Skeletal muscle satellite cell (primary cell): Measurements from ENCODE around the gene DUSP5.

Source experiments
- H3K27me3 ChIP-seq: 2 replicates; pipeline ENCODE4 v1.7.0; 2013; ENCODE audit warnings: low read length; ENCODE audit not compliant: control insufficient read depth, insufficient read depth
- H3K36me3 ChIP-seq: 2 replicates; pipeline ENCODE4 v1.7.0; 2013; ENCODE audit warnings: mild to moderate bottlenecking, control low read depth, low read length; ENCODE audit not compliant: insufficient read depth
- H3K4me1 ChIP-seq: 2 replicates; pipeline ENCODE4 v1.7.0; 2013; ENCODE audit warnings: low read length; ENCODE audit not compliant: control insufficient read depth, insufficient read depth
- H3K4me2 ChIP-seq: 2 replicates; pipeline ENCODE4 v1.7.0; 2013; ENCODE audit warnings: mild to moderate bottlenecking, low read length
- H3K4me3 ChIP-seq: 2 replicates; pipeline ENCODE4 v1.7.0; 2013; ENCODE audit warnings: low read length
- H3K9ac ChIP-seq: 2 replicates; pipeline ENCODE4 v1.7.0; 2013; ENCODE audit warnings: mild to moderate bottlenecking, low read depth, low read length, moderate library complexity
- H3K9me3 ChIP-seq: replicated peaks from 2 replicates; pipeline ENCODE4 v1.7.0; 2013; ENCODE audit warnings: mild to moderate bottlenecking, control low read depth, low read length

DUSP5 gene

GRCh38 chr10:110540031-110540430, 42.3 kb downstream of the DUSP5 start:
- no peak overlapping the region for H3K9ac ChIP-seq
- H3K4me1 ChIP-seq, result peaks cover 14% of the 10 kb centered on the region
- no peaks in the 10 kb centered on the region for H3K27me3 ChIP-seq
- H3K4me2 ChIP-seq, result no peak overlapping the region
- H3K4me3 ChIP-seq, result no peak overlapping the region
- no peaks in the 10 kb centered on the region for H3K36me3 ChIP-seq
- no peaks in the 10 kb centered on the region for H3K9me3 ChIP-seq

GRCh38 chr10:110544958-110545537, 47.3 kb downstream of the DUSP5 start:
- H3K4me2 ChIP-seq, result no peak overlapping the region
- H3K9ac ChIP-seq, result no peak overlapping the region

GRCh38 chr10:110546077-110546476, 48.4 kb downstream of the DUSP5 start:
- Histone ChIP-seq H3K9me3 (no peaks in the 10 kb centered on the region), H3K27me3 (no peaks in the 10 kb centered on the region), H3K4me3 (no peak overlapping the region), H3K9ac (no peak overlapping the region), H3K36me3 (no peaks in the 10 kb centered on the region), H3K4me2 (no peak overlapping the region), H3K4me1 (peaks cover 5% of the 10 kb centered on the region)

More at GRCh38 chr10:110544958-110545537, 47.3 kb downstream of the DUSP5 start:
- no peaks in the 10 kb centered on the region for H3K9me3 ChIP-seq
- no peaks in the 10 kb centered on the region for H3K36me3 ChIP-seq
- peaks cover 5% of the 10 kb centered on the region for H3K4me1 ChIP-seq
- H3K27me3 ChIP-seq, result no peaks in the 10 kb centered on the region
- H3K4me3 ChIP-seq, result no peak overlapping the region

GRCh38 chr10:110546499-110547110, 48.9 kb downstream of the DUSP5 start:
- Histone ChIP-seq H3K4me3 (no peak overlapping the region), H3K27me3 (no peaks in the 10 kb centered on the region), H3K9me3 (no peaks in the 10 kb centered on the region), H3K36me3 (no peaks in the 10 kb centered on the region), H3K4me1 (peaks cover 5% of the 10 kb centered on the region), H3K9ac (no peak overlapping the region), H3K4me2 (peak overlapping the region; percentile 19)

- H3K27me3 ChIP-seq, result no peaks in the 10 kb centered on the region
- no peak overlapping the region for H3K4me3 ChIP-seq
- peak overlapping the region; percentile 19 for H3K4me2 ChIP-seq
- no peaks in the 10 kb centered on the region for H3K36me3 ChIP-seq
- no peaks in the 10 kb centered on the region for H3K9me3 ChIP-seq
- H3K4me1 ChIP-seq, result peaks cover 5% of the 10 kb centered on the region
- H3K9ac ChIP-seq, result peak overlapping the region; percentile 9
Measured at GRCh38 chr10:110547139-110547761, 49.5 kb downstream of the DUSP5 start.

GRCh38 chr10:110548002-110548401, 50.3 kb downstream of the DUSP5 start:
- no peak overlapping the region for H3K4me2 ChIP-seq
- no peaks in the 10 kb centered on the region for H3K36me3 ChIP-seq
- H3K4me1 ChIP-seq, result peaks cover 5% of the 10 kb centered on the region
- no peak overlapping the region for H3K4me3 ChIP-seq
- H3K27me3 ChIP-seq, result no peaks in the 10 kb centered on the region
- H3K9me3 ChIP-seq, result no peaks in the 10 kb centered on the region
- H3K9ac ChIP-seq, result no peak overlapping the region

- Histone ChIP-seq H3K4me1 (peaks cover 5% of the 10 kb centered on the region), H3K36me3 (no peaks in the 10 kb centered on the region), H3K27me3 (no peaks in the 10 kb centered on the region), H3K4me2 (no peak overlapping the region), H3K4me3 (no peak overlapping the region), H3K9ac (no peak overlapping the region), H3K9me3 (no peaks in the 10 kb centered on the region)
Measured at GRCh38 chr10:110549211-110549610, 51.5 kb downstream of the DUSP5 start.

GRCh38 chr10:110553905-110554304, 56.2 kb downstream of the DUSP5 start:
- H3K36me3 ChIP-seq, result no peaks in the 10 kb centered on the region
- no peaks in the 10 kb centered on the region for H3K9me3 ChIP-seq
- H3K4me1 ChIP-seq, result no peaks in the 10 kb centered on the region
- H3K4me3 ChIP-seq, result no peak overlapping the region
- no peak overlapping the region for H3K9ac ChIP-seq
- no peak overlapping the region for H3K4me2 ChIP-seq
- H3K27me3 ChIP-seq, result no peaks in the 10 kb centered on the region

GRCh38 chr10:110556296-110556695, 58.6 kb downstream of the DUSP5 start:
- Histone ChIP-seq H3K4me1 (no peaks in the 10 kb centered on the region), H3K4me2 (no peak overlapping the region), H3K9me3 (no peaks in the 10 kb centered on the region), H3K27me3 (no peaks in the 10 kb centered on the region), H3K4me3 (no peak overlapping the region), H3K9ac (no peak overlapping the region), H3K36me3 (no peaks in the 10 kb centered on the region)

- Histone ChIP-seq H3K9ac (no peak overlapping the region), H3K4me1 (no peaks in the 10 kb centered on the region), H3K4me3 (no peak overlapping the region), H3K4me2 (no peak overlapping the region), H3K36me3 (no peaks in the 10 kb centered on the region), H3K27me3 (no peaks in the 10 kb centered on the region), H3K9me3 (no peaks in the 10 kb centered on the region)
Measured at GRCh38 chr10:110556969-110557601, 59.4 kb downstream of the DUSP5 start.

- Histone ChIP-seq H3K27me3 (no peaks in the 10 kb centered on the region), H3K9ac (no peak overlapping the region), H3K4me2 (no peak overlapping the region), H3K36me3 (no peaks in the 10 kb centered on the region), H3K4me3 (no peak overlapping the region), H3K4me1 (no peaks in the 10 kb centered on the region), H3K9me3 (no peaks in the 10 kb centered on the region)
Measured at GRCh38 chr10:110558041-110558440, 60.3 kb downstream of the DUSP5 start.
